HepG2 (cell line): Measurements from ENCODE around the gene ANTKMT. TPM values are rescaled to one million over a fixed set of nuclear protein-coding genes. Genes with fewer than 3 reads are reported as not detected.

ENCODE experiments used
- ATAC-seq: fragments of 200-7000 bp; cut with Tn5 transposase; 3 replicates; pipeline ENCODE4 v1.9.1; 2020; ENCODE audit warnings: mild to moderate bottlenecking, moderate library complexity
- BruUV-seq: library from RNA; stranded (reverse); fragments of 400-500 nt; replicated peaks from 2 replicates; lab custom pipeline; 2021; lab: Mats Ljungman, UMichigan
- CTCF ChIA-PET: fragments of 300-600 bp; formaldehyde crosslinking; extraction: SDS; loops from one replicate; lab custom pipeline; 2021; ENCODE audit warnings: low total read pairs, inconsistent platforms, low intra/inter-chr PET ratio; lab: Yijun Ruan, JAX
- POLR2A ChIA-PET: fragments of 350-600 bp; sonication (Branson Sonifier 250); formaldehyde crosslinking; loops from one replicate; lab custom pipeline; 2020; ENCODE audit warnings: antibody characterized with exemption, inconsistent platforms; lab: Yijun Ruan, JAX
- DNase-seq: peaks from one replicate; pipeline ENCODE4 v3.0.0-alpha.2; 2015; ENCODE audit warnings: low spot score
- FAIRE-seq: peaks from 3 replicates; lab custom pipeline; 2011; peaks lifted over from hg19 to GRCh38; lab: Jason Lieb, UNC
- H2AFZ ChIP-seq: one replicate; pipeline ENCODE4 v1.6.1; 2011; ENCODE audit warnings: low read length, inconsistent platforms
- H3K27ac ChIP-seq: fragments of 300-600 bp; 3 replicates; pipeline ENCODE4 v1.8.0; 2011; ENCODE audit warnings: mixed run types, mild to moderate bottlenecking, mixed read lengths, low read length, inconsistent platforms; ENCODE audit not compliant: insufficient read depth; ENCODE audit errors: extremely low read length
- H3K27me3 ChIP-seq, 2 experiments: fragments of 200-600 bp in 1 of 2; 2 replicates in 1 of 2; 3 replicates in 1 of 2; pipeline versions ENCODE4 v1.6.0 to v1.8.0; 2011; ENCODE audit warnings: low read length in 2 of 2, mild to moderate bottlenecking in 2 of 2, moderate library complexity in 2 of 2, inconsistent platforms in 1 of 2; ENCODE audit not compliant: insufficient read depth in 2 of 2, control insufficient read depth in 1 of 2
- H3K36me3 ChIP-seq, 2 experiments: fragments of 200-600 bp in 1 of 2; replicated peaks in 1 of 2; 2 replicates in 1 of 2; 3 replicates in 1 of 2; pipeline versions ENCODE4 v1.5.1 to v1.8.0; 2011; ENCODE audit warnings: low read length in 2 of 2, inconsistent platforms in 1 of 2; ENCODE audit not compliant: insufficient read depth in 2 of 2, control insufficient read depth in 1 of 2
- H3K4me1 ChIP-seq: 2 replicates; pipeline ENCODE4 v1.5.1; 2012; ENCODE audit warnings: low read length, inconsistent platforms; ENCODE audit not compliant: insufficient read depth
- H3K4me2 ChIP-seq: 2 replicates; pipeline ENCODE4 v1.6.0; 2011; ENCODE audit warnings: low read depth, low read length, inconsistent platforms
- H3K4me3 ChIP-seq, 3 experiments: fragments of 200-600 bp in 1 of 3; sonication (generic), shearing (Covaris generic) in 1 of 3; replicated peaks in 1 of 3; 2 replicates each; pipeline ENCODE4 v1.5.1; 2011 to 2016; ENCODE audit warnings: low read length in 3 of 3, inconsistent platforms in 2 of 3, low read depth in 2 of 3, mild to moderate bottlenecking in 2 of 3, control low read depth in 1 of 3, mixed read lengths in 1 of 3; ENCODE audit not compliant: insufficient read depth in 1 of 3
- H3K79me2 ChIP-seq: one replicate; pipeline ENCODE4 v1.6.1; 2011; ENCODE audit warnings: low read length, inconsistent platforms; ENCODE audit not compliant: insufficient read depth
- H3K9ac ChIP-seq: 2 replicates; pipeline ENCODE4 v1.6.0; 2011; ENCODE audit warnings: mild to moderate bottlenecking, low read depth, low read length, inconsistent platforms; ENCODE audit not compliant: insufficient read depth
- H3K9me3 ChIP-seq: 2 replicates; pipeline ENCODE4 v1.5.1; 2012; ENCODE audit warnings: mild to moderate bottlenecking, low read length
- H4K20me1 ChIP-seq: 2 replicates; pipeline ENCODE4 v1.6.0; 2011; ENCODE audit warnings: inconsistent platforms, mild to moderate bottlenecking, low read length, moderate library complexity; ENCODE audit not compliant: insufficient read depth
- CREBL2 ChIP-seq: sonication (generic); formaldehyde crosslinking; IDR thresholded peaks from 2 replicates; pipeline ENCODE4 v1.8.1; 2023; ENCODE audit warnings: missing genetic modification reagents, mild to moderate bottlenecking, borderline replicate concordance
- EHMT2 ChIP-seq: fragments of 200-600 bp; sonication (generic); IDR thresholded peaks from 2 replicates; pipeline ENCODE4 v1.7.0; 2017; ENCODE audit warnings: antibody characterized with exemption, low read depth, low read length, borderline replicate concordance
- FOXK1 ChIP-seq: sonication (generic); formaldehyde crosslinking; IDR thresholded peaks from 2 replicates; pipeline ENCODE4 v1.4.0; 2020; ENCODE audit warnings: low read depth, missing genetic modification reagents, borderline replicate concordance
- GLI4 ChIP-seq: sonication (generic); formaldehyde crosslinking; IDR thresholded peaks from 2 replicates; pipeline ENCODE4 v1.5.1; 2020; ENCODE audit warnings: missing genetic modification reagents, mild to moderate bottlenecking, moderate library complexity, borderline replicate concordance
- JUND ChIP-seq: sonication (generic); formaldehyde crosslinking; IDR thresholded peaks from 2 replicates; pipeline ENCODE4 v1.8.0; 2022; ENCODE audit warnings: mild to moderate bottlenecking, missing genetic modification reagents
- NFYC ChIP-seq: IDR thresholded peaks from 2 replicates; pipeline ENCODE4 v1.6.1; 2016; ENCODE audit warnings: missing genetic modification reagents, missing compliant biosample characterization
- NR2F1 ChIP-seq, 2 experiments: fragments of 450-650 bp in 1 of 2; formaldehyde crosslinking in 1 of 2; IDR thresholded peaks; 2 replicates each; pipeline versions ENCODE4 v1.5.0 to v1.6.1; 2016 to 2020; ENCODE audit warnings: mild to moderate bottlenecking in 1 of 2, missing compliant biosample characterization in 1 of 2, missing genetic modification reagents in 1 of 2, moderate library complexity in 1 of 2
- ZNF362 ChIP-seq: sonication (generic); formaldehyde crosslinking; IDR thresholded peaks from 2 replicates; pipeline ENCODE4 v1.4.0; 2020; ENCODE audit warnings: missing genetic modification reagents, mild to moderate bottlenecking, borderline replicate concordance
- ZNF496 ChIP-seq: sonication (generic); formaldehyde crosslinking; IDR thresholded peaks from 2 replicates; pipeline ENCODE4 v1.8.1; 2023; ENCODE audit warnings: mild to moderate bottlenecking, moderate library complexity, missing genetic modification reagents; ENCODE audit not compliant: insufficient replicate concordance
- ZNF549 ChIP-seq: sonication (generic); formaldehyde crosslinking; IDR thresholded peaks from 2 replicates; pipeline ENCODE4 v1.5.0; 2020; ENCODE audit warnings: missing genetic modification reagents
- ZNF710 ChIP-seq: sonication (generic); formaldehyde crosslinking; IDR thresholded peaks from 2 replicates; pipeline ENCODE4 v1.5.0; 2020; ENCODE audit warnings: mild to moderate bottlenecking, missing genetic modification reagents, borderline replicate concordance
- ZNF800 ChIP-seq: sonication (generic); formaldehyde crosslinking; IDR thresholded peaks from 2 replicates; pipeline ENCODE4 v1.4.0; 2020; ENCODE audit warnings: missing genetic modification reagents
- ZUFSP ChIP-seq: sonication (generic); formaldehyde crosslinking; IDR thresholded peaks from 2 replicates; pipeline ENCODE4 v1.9.0; 2021; ENCODE audit warnings: missing genetic modification reagents, mild to moderate bottlenecking, borderline replicate concordance
- WGBS: methylation state at CpG from one replicate; pipeline ENCODE4 v1.1.6; 2017; ENCODE audit warnings: low lambda C conversion rate; 5-methylcytosine and 5-hydroxymethylcytosine counted together
- in situ Hi-C: cut with HindIII; loops from 2 replicates; pipeline ENCODE4 v1.10.0; 2017; ENCODE audit warnings: low pct_unique_long_range_greater_than_20kb; ENCODE audit not compliant: extremely low pct_ligation_motif_present
- intact Hi-C: fragments of 100-400 bp; cut with micrococcal nuclease; formaldehyde crosslinking; loops from one replicate; pipeline ENCODE4 v1.10.0; 2022; ENCODE audit not compliant: unreplicated experiment
- polyA plus RNA-seq, 8 experiments: library from polyadenylated mRNA; depleted of rRNA in 3 of 8; stranded (reverse) in 7 of 8; unstranded in 1 of 8; fragments of >200 nt; fragmentation: Illumina TruSeq in 4 of 8; extraction: Trizol in 4 of 8; gene quantifications; 2 replicates each; pipeline versions ENCODE4 v1.2.1 to v1.2.3, GENCODE V29; 2011 to 2016; ENCODE audit warnings: low read depth in 4 of 8, missing spikeins in 1 of 8, mixed read lengths in 1 of 8; ENCODE audit not compliant: insufficient read depth in 1 of 8
- total RNA-seq, 5 experiments: library from RNA; depleted of rRNA; stranded (reverse); fragments of >200 nt; fragmentation: Illumina TruSeq; extraction: Trizol; gene quantifications; 2 replicates each; pipeline ENCODE4 v1.2.3, GENCODE V29; 2016; ENCODE audit warnings: low read depth in 1 of 5

The ANTKMT gene
- total and polyA plus RNA-seq, 2 of the 13 experiments (the other 11 are each of a cell fraction or from before 2014, with no cell fraction given) = 7.5 to 47.8 TPM

- in situ Hi-C loops = no loop called here
- WGBS = 14% methylated on average over 19 of the region's 64 CpGs
- H3K4me3 ChIP-seq = peak overlapping the region; percentile 34 to 69 (median 57); a peak in 5 of 6 replicates
- H2AFZ ChIP-seq = no peak overlapping the region
- H3K9ac ChIP-seq = no peak overlapping the region; the same call in 1 of the 2 replicates
- peak; percentile 42 for ATAC-seq
- peaks cover 18% of the 10 kb centered on the region for H3K4me1 ChIP-seq
- H3K36me3 ChIP-seq = no peaks in the 10 kb centered on the region
- FAIRE-seq = no peak
- H3K27ac ChIP-seq = no peak overlapping the region
- BruUV-seq = no TSS peak
- no peaks in the 10 kb centered on the region for H3K9me3 ChIP-seq
- no peaks in the 10 kb centered on the region for H4K20me1 ChIP-seq
- H3K4me2 ChIP-seq = peak overlapping the region; percentile 84
- H3K27me3 ChIP-seq = peaks cover 10 to 38% of the 10 kb centered on the region in 2 experiments
- POLR2A ChIA-PET = interaction anchor here (1.5 to 3.4 kb wide), 3 partner anchors 13 to 66 kb away, joined by 3 to 21 read pairs (median 7); partner anchors contain the start of genes ANTKMT, MSLN and STUB1
- intact Hi-C loops = no loop called here
- CTCF ChIA-PET = no interaction called here
- H3K79me2 ChIP-seq = no peaks in the 10 kb centered on the region
- no peak for DNase-seq
- no peak for TF ChIP-seq ZNF496 (CRISPR knock-in tag)
- TF ChIP-seq ZNF800 (CRISPR knock-in tag) = 0 out of 2 replicates have a peak, but pooled peaks have one; percentile 27
- TF ChIP-seq ZNF549 (CRISPR knock-in tag) = 0 out of 2 replicates have a peak, but pooled peaks have one; percentile 22
- no peak for TF ChIP-seq FOXK1 (CRISPR knock-in tag)
- TF ChIP-seq NR2F1 (CRISPR knock-in tag; IDR thresholded peaks at IDR 0.05) = peak in 1 of 2 experiments; percentile 18; a peak in 1 of 4 replicates
- TF ChIP-seq ZUFSP (CRISPR knock-in tag) = no peak
- TF ChIP-seq CREBL2 (CRISPR knock-in tag) = no peak
- TF ChIP-seq NFYC (CRISPR knock-in tag) = no peak
- TF ChIP-seq ZNF710 (CRISPR knock-in tag) = 0 out of 2 replicates have a peak, but pooled peaks have one; percentile 34
- TF ChIP-seq GLI4 (CRISPR knock-in tag) = no peak
- TF ChIP-seq EHMT2 = no peak
- TF ChIP-seq ZNF362 (CRISPR knock-in tag) = no peak
- TF ChIP-seq JUND (CRISPR knock-in tag) = no peak
Observed at GRCh38 chr16:694187-694862, 26.6 kb upstream of the ANTKMT start.
